ENCODE results near the gene SLC51B.
"Not testable (repeated sequence)": the region's sequence is repeated elsewhere in the genome, so short reads cannot be mapped to it uniquely, and the experiment has no call there.

Gene SLC51B

DNA sequence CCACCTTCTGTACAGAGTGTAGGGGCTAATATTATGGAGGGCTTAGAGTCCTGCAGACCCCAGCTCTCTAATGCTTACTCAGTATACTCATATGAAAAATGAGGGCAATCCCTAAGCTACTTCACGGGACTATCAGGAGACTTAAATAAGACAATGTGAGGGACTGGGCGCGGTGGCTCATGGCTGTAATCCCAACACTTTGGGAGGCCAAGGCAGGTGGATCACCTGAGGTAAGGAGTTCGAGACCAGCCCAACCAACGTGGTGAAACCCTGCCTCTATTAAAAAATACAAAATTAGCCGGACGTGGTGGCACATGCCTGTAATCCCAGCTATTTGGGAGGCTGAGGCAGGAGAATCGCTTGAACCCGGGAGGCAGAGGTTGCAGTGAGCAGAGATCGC is 54.6 kb downstream of the SLC51B start:
- DNase-seq (ENCODE audit: low spot score) = not testable (repeated sequence)

- DNase-seq (ENCODE audit: low spot score) = no peak
These were observed 55.3 kb downstream of the SLC51B start for GRCh38 chr15:65100442-65100841.

GRCh38 chr15:65101411-65101890 is 56.3 kb downstream of the SLC51B start:
- DNase-seq (ENCODE audit: low spot score) = peak; percentile 94

DNA sequence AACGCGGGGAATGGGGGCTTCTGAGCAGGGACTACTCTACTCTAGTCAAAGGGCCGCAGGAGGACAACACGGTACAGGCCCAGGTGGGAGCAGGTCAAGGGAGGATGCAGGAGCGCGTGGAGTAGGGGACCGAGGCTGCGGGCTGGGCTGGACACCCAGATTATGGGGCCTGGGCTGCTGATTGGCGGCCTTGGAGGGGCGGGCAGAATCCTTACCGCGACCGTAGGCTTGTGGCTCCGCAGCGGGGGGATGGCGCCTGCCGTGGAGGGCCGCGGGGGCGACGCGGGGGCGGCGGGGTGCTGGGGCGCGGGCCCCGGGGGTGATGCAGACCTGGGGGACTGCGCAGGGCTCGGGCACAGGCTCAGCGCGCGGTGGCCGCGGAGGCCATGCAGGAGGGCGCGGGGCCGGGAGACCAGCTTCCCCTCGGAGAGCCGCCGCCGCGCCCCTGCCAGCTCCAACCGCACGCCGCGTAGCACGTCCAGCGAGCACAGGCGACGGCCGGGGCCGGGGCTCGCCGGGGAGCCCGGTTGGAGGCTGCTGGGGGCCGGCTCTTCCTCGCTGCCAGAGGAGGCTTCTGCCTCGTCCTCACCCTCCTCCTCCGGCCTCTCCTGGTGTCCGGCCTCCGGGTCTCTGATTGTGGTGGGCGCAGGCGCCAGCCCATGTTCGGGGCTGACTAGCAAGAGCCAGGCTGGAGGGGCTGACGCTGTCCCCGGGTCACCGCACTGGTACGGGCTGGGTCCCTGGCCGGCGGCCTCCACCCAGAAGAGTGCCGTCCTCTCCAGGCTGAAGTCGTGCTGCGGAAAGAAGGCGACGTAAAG is 56.9 kb downstream of the SLC51B start:
- no peak for DNase-seq (ENCODE audit: low spot score)

- DNase-seq (ENCODE audit: low spot score) = no peak
These were observed 57.7 kb downstream of the SLC51B start for GRCh38 chr15:65102912-65103311.

All from HuH-7 (cell line).